H1 (cell line): ENCODE data around the gene SSH2. TPM values are rescaled to one million over a fixed set of nuclear protein-coding genes. Genes with fewer than 3 reads are reported as not detected.

Experiments used
- CTCF ChIA-PET: fragments of 300-600 bp; sonication (Branson Sonifier 250); formaldehyde crosslinking; loops from one replicate; lab custom pipeline; 2021; ENCODE audit not compliant: partially characterized antibody; lab: Charles Lee
- POLR2A ChIA-PET: fragments of 300-600 bp; sonication (Branson Sonifier 250); formaldehyde crosslinking; loops from one replicate; lab custom pipeline; 2021; ENCODE audit warnings: inconsistent platforms; ENCODE audit not compliant: partially characterized antibody; lab: Charles Lee
- DNase-seq, 2 experiments: peaks; one replicate each; pipeline versions ENCODE4 v3.0.0 to v3.0.0-alpha.2; 2010 to 2022; ENCODE audit warnings: low spot score in 2 of 2, low read depth in 1 of 2, mixed read lengths in 1 of 2
- FAIRE-seq: peaks from 2 replicates; lab custom pipeline; 2011; peaks lifted over from hg19 to GRCh38; lab: Jason Lieb, UNC
- H2AFZ ChIP-seq: 2 replicates; pipeline ENCODE4 v1.8.1; 2012; ENCODE audit warnings: low read length, inconsistent platforms
- H2AK5ac ChIP-seq: 2 replicates; pipeline ENCODE4 v1.6.1; 2013; ENCODE audit warnings: low read depth, low read length
- H2BK120ac ChIP-seq: replicated peaks from 2 replicates; pipeline ENCODE3; 2013; ENCODE audit warnings: low read depth, low read length, inconsistent platforms
- H2BK12ac ChIP-seq: 2 replicates; pipeline ENCODE4 v1.6.1; 2013; ENCODE audit warnings: low read depth, low read length
- H2BK15ac ChIP-seq: 2 replicates; pipeline ENCODE4 v1.6.1; 2013; ENCODE audit warnings: low read length
- H2BK20ac ChIP-seq: 2 replicates; pipeline ENCODE4 v1.6.1; 2013; ENCODE audit warnings: low read length
- H2BK5ac ChIP-seq: 2 replicates; pipeline ENCODE4 v1.6.1; 2013; ENCODE audit warnings: low read depth, low read length
- H3K14ac ChIP-seq: 2 replicates; pipeline ENCODE4 v1.6.1; 2013; ENCODE audit warnings: inconsistent platforms; ENCODE audit not compliant: insufficient read length
- H3K18ac ChIP-seq: 2 replicates; pipeline ENCODE4 v1.6.1; 2013; ENCODE audit warnings: low read length; ENCODE audit errors: extremely low read depth
- H3K23ac ChIP-seq: 2 replicates; pipeline ENCODE4 v1.6.1; 2013; ENCODE audit warnings: inconsistent platforms; ENCODE audit not compliant: insufficient read length
- H3K23me2 ChIP-seq: 2 replicates; pipeline ENCODE4 v1.6.1; 2013; ENCODE audit warnings: low read depth, low read length
- H3K27ac ChIP-seq: 2 replicates; pipeline ENCODE4 v1.6.1; 2011; ENCODE audit warnings: low read depth, low read length, inconsistent platforms
- H3K27me3 ChIP-seq, 4 experiments: replicated peaks in 1 of 4; 1 replicate in 1 of 4; 2 replicates in 3 of 4; pipeline versions ENCODE4 v1.6.1 to v1.8.1; 2011 to 2013; ENCODE audit warnings: low read length in 3 of 4, mild to moderate bottlenecking in 3 of 4, inconsistent platforms in 2 of 4, mixed read lengths in 2 of 4, moderate library complexity in 1 of 4; ENCODE audit not compliant: control insufficient read depth in 3 of 4, insufficient read depth in 3 of 4; ENCODE audit errors: extremely low read depth in 1 of 4
- H3K36me3 ChIP-seq, 4 experiments: 2 replicates each; pipeline versions ENCODE4 v1.6.1 to v1.8.1; 2011 to 2013; ENCODE audit warnings: mild to moderate bottlenecking in 4 of 4, low read length in 3 of 4, moderate library complexity in 2 of 4, control low read depth in 1 of 4, inconsistent platforms in 1 of 4; ENCODE audit not compliant: insufficient read depth in 4 of 4, control insufficient read depth in 2 of 4
- H3K4ac ChIP-seq: replicated peaks from 2 replicates; pipeline ENCODE3; 2013; ENCODE audit warnings: low read length, low read depth, mixed read lengths, inconsistent platforms; ENCODE audit not compliant: insufficient read length
- H3K4me1 ChIP-seq, 4 experiments: replicated peaks in 1 of 4; 1 replicate in 1 of 4; 2 replicates in 3 of 4; pipeline versions ENCODE4 v1.6.1 to v1.8.1; 2011 to 2013; ENCODE audit warnings: low read length in 3 of 4, inconsistent platforms in 2 of 4, mixed read lengths in 1 of 4; ENCODE audit not compliant: insufficient read depth in 4 of 4, control insufficient read depth in 3 of 4
- H3K4me2 ChIP-seq, 2 experiments: 2 replicates each; pipeline versions ENCODE4 v1.6.1 to v1.8.1; 2011 to 2013; ENCODE audit warnings: low read depth in 2 of 2, low read length in 2 of 2, control low read depth in 1 of 2, inconsistent platforms in 1 of 2, mild to moderate bottlenecking in 1 of 2; ENCODE audit not compliant: insufficient read depth in 1 of 2
- H3K4me3 ChIP-seq, 4 experiments: fragments of 200-600, 300-600 bp in 1 of 4; sonication (generic), shearing (Covaris generic), sonication (Bioruptor Twin) in 1 of 4; 2 replicates each; pipeline versions ENCODE4 v1.5.1 to v1.8.1; 2011 to 2016; ENCODE audit warnings: low read length in 4 of 4, low read depth in 3 of 4, control low read depth in 2 of 4, inconsistent platforms in 2 of 4, mild to moderate bottlenecking in 2 of 4, mixed read lengths in 1 of 4, moderate library complexity in 1 of 4; ENCODE audit not compliant: insufficient read depth in 2 of 4; ENCODE audit errors: extremely low read depth in 1 of 4
- H3K56ac ChIP-seq: replicated peaks from 2 replicates; pipeline ENCODE3; 2013; ENCODE audit warnings: low read depth, mild to moderate bottlenecking, mixed read lengths, low read length, inconsistent platforms; ENCODE audit not compliant: insufficient read length
- H3K79me1 ChIP-seq: 2 replicates; pipeline ENCODE4 v1.6.1; 2013; ENCODE audit warnings: low read depth, low read length, control low read depth
- H3K79me2 ChIP-seq, 2 experiments: 2 replicates each; pipeline versions ENCODE4 v1.6.1 to v1.8.1; 2012 to 2013; ENCODE audit warnings: low read length in 2 of 2, mild to moderate bottlenecking in 2 of 2, inconsistent platforms in 1 of 2; ENCODE audit not compliant: insufficient read depth in 2 of 2, control insufficient read depth in 1 of 2
- H3K9ac ChIP-seq, 4 experiments: replicated peaks in 1 of 4; 1 replicate in 1 of 4; 2 replicates in 3 of 4; pipeline versions ENCODE4 v1.6.1 to v1.8.1; 2011 to 2013; ENCODE audit warnings: low read depth in 3 of 4, low read length in 3 of 4, control low read depth in 2 of 4, mild to moderate bottlenecking in 2 of 4, moderate library complexity in 2 of 4, inconsistent platforms in 1 of 4; ENCODE audit errors: extremely low read depth in 1 of 4
- H3K9me3 ChIP-seq, 2 experiments: 2 replicates each; pipeline versions ENCODE4 v1.6.1 to v1.8.1; 2012 to 2013; ENCODE audit warnings: mild to moderate bottlenecking in 2 of 2, moderate library complexity in 2 of 2, control low read depth in 1 of 2, inconsistent platforms in 1 of 2, low read depth in 1 of 2, low read length in 1 of 2, mixed read lengths in 1 of 2; ENCODE audit not compliant: insufficient read depth in 2 of 2
- H4K20me1 ChIP-seq, 2 experiments: replicated peaks in 1 of 2; 2 replicates each; pipeline versions ENCODE3 to v1.8.1; 2011 to 2013; ENCODE audit warnings: inconsistent platforms in 2 of 2, low read length in 2 of 2, mild to moderate bottlenecking in 1 of 2; ENCODE audit not compliant: insufficient read depth in 2 of 2, control insufficient read depth in 1 of 2
- H4K5ac ChIP-seq: 2 replicates; pipeline ENCODE4 v1.6.1; 2013; ENCODE audit warnings: low read length, low read depth, mixed read lengths, inconsistent platforms; ENCODE audit not compliant: insufficient read length
- H4K8ac ChIP-seq: 2 replicates; pipeline ENCODE4 v1.8.0; 2013; ENCODE audit warnings: mild to moderate bottlenecking, moderate library complexity, low read length, inconsistent platforms; ENCODE audit not compliant: insufficient read depth; ENCODE audit errors: extremely low read depth
- H4K91ac ChIP-seq: replicated peaks from 2 replicates; pipeline ENCODE3; 2013; ENCODE audit warnings: low read length, mixed read lengths, inconsistent platforms; ENCODE audit not compliant: insufficient read length
- ATF2 ChIP-seq: IDR thresholded peaks from 2 replicates; pipeline ENCODE4 v1.6.1; 2012; ENCODE audit warnings: low read length, inconsistent platforms
- BRCA1 ChIP-seq: IDR thresholded peaks from 2 replicates; pipeline ENCODE4 v1.6.1; 2012; ENCODE audit warnings: low read depth, low read length, improper control_type of control experiment
- CTCF ChIP-seq, 3 experiments: IDR thresholded peaks; 1 replicate in 2 of 3; 2 replicates in 1 of 3; pipeline versions ENCODE4 v1.5.1 to v1.6.1; 2011; ENCODE audit warnings: low read length in 3 of 3, mild to moderate bottlenecking in 3 of 3, inconsistent platforms in 2 of 3, low read depth in 1 of 3, moderate library complexity in 1 of 3; ENCODE audit not compliant: insufficient read depth in 1 of 3; ENCODE audit errors: control extremely low read depth in 1 of 3
- GTF2F1 ChIP-seq: IDR thresholded peaks from 2 replicates; pipeline ENCODE4 v1.6.1; 2012; ENCODE audit warnings: low read depth, low read length, improper control_type of control experiment, borderline replicate concordance
- MAFK ChIP-seq: IDR thresholded peaks from 2 replicates; pipeline ENCODE4 v1.6.1; 2012; ENCODE audit warnings: low read depth, mild to moderate bottlenecking, improper control_type of control experiment, low read length
- NANOG ChIP-seq: IDR thresholded peaks from 2 replicates; pipeline ENCODE4 v1.6.1; 2011; ENCODE audit warnings: low read length, low read depth, mild to moderate bottlenecking, inconsistent platforms; ENCODE audit not compliant: insufficient read depth, poor library complexity, severe bottlenecking
- USF2 ChIP-seq: IDR thresholded peaks from 2 replicates; pipeline ENCODE4 v1.6.1; 2011; ENCODE audit warnings: low read length, improper control_type of control experiment
- WGBS, 2 experiments: shearing (Covaris generic) in 1 of 2; methylation state at CpG; one replicate each; pipeline versions ENCODE4 v1.1.6 to v1.1.7; 2013 to 2015; ENCODE audit warnings: low lambda C conversion rate in 2 of 2, mixed read lengths in 2 of 2, inconsistent platforms in 1 of 2, low coverage in 1 of 2, missing lambda C conversion rate in 1 of 2; ENCODE audit not compliant: insufficient replicate concordance in 2 of 2, insufficient coverage in 1 of 2, insufficient read length in 1 of 2; ENCODE audit errors: extremely low coverage in 1 of 2, missing lambda C conversion rate in 1 of 2; 5-methylcytosine and 5-hydroxymethylcytosine counted together
- polyA plus RNA-seq, 7 experiments: library from polyadenylated mRNA; depleted of rRNA in 3 of 7; stranded (reverse) in 5 of 7; unstranded in 2 of 7; fragments of >200 nt in 5 of 7; fragments of 200-250 nt in 2 of 7; gene quantifications; 1 replicate in 5 of 7; 2 replicates in 1 of 7; 4 replicates in 1 of 7; pipeline versions ENCODE4 v1.2.1 to v1.2.3, GENCODE V29; 2011 to 2013; ENCODE audit warnings: missing spikeins in 2 of 7, mixed read lengths in 2 of 7
- total RNA-seq: library from RNA; stranded (reverse); fragmentation: NEBNext Ultra II Directional; extraction: Animal tissue kit (Norgen Biotek cat#: 25700); gene quantifications from 2 replicates; pipeline ENCODE4 v1.2.1, GENCODE V29; 2021

The SSH2 gene
- total and polyA plus RNA-seq, 2 of the 8 experiments (the other 6 are each of a cell fraction or from before 2014, with no cell fraction given), result 5.2 to 15.9 TPM

GRCh38 chr17:29596811-29597210 lies 333.2 kb downstream of the SSH2 start:
- H3K23ac ChIP-seq, result peak overlapping the region; percentile 72
- peak overlapping the region; percentile 93 for H2BK5ac ChIP-seq
- H3K36me3 ChIP-seq, result no peaks in the 10 kb centered on the region
- H3K79me1 ChIP-seq, result peaks cover 9% of the 10 kb centered on the region
- CTCF ChIA-PET, result interaction anchor here (0.6 to 8.1 kb wide), 11 partner anchors 12 to 334 kb away, joined by 3 to 74 read pairs (median 4); no protein-coding TSS in a partner anchor
- H3K9me3 ChIP-seq, result no peaks in the 10 kb centered on the region
- peak overlapping the region; percentile 98; the same call in 1 of the 2 replicates for H2BK12ac ChIP-seq
- peak; percentile 45 for FAIRE-seq
- peak in 1 of 2 experiments; percentile 61 for DNase-seq
- peak overlapping the region; percentile 57 to 75 for H3K4me2 ChIP-seq
- H3K27me3 ChIP-seq, result no peaks in the 10 kb centered on the region
- H3K14ac ChIP-seq, result peak overlapping the region; percentile 0
- POLR2A ChIA-PET, result interaction anchor here (0.6 to 1.3 kb wide), 5 partner anchors 8 to 121 kb away, joined by 3 read pairs; partner anchors contain the start of gene GIT1
- no peak overlapping the region for H4K8ac ChIP-seq
- peaks cover 0 to 20% of the 10 kb centered on the region in 2 experiments for H4K20me1 ChIP-seq
- H2AFZ ChIP-seq, result no peak overlapping the region
- H3K79me2 ChIP-seq, result peaks cover 0 to 45% of the 10 kb centered on the region in 2 experiments; a peak in 2 of 4 replicates
- peak overlapping the region; percentile 91 for H3K4ac ChIP-seq
- peak overlapping the region in 1 of 4 experiments; percentile 20; a peak in 1 of 8 replicates for H3K4me3 ChIP-seq
- H4K5ac ChIP-seq, result peak overlapping the region; percentile 48
- peaks cover 10 to 48% (median 32%) of the 10 kb centered on the region in 4 experiments for H3K4me1 ChIP-seq
- H2BK15ac ChIP-seq, result peak overlapping the region; percentile 98
- no peak overlapping the region for H3K56ac ChIP-seq
- H3K23me2 ChIP-seq, result peaks cover 15% of the 10 kb centered on the region
- H2BK20ac ChIP-seq, result peak overlapping the region; percentile 88
- H3K27ac ChIP-seq, result no peak overlapping the region
- peak overlapping the region; percentile 97 for H3K18ac ChIP-seq
- H2AK5ac ChIP-seq, result peak overlapping the region; percentile 85
- H3K9ac ChIP-seq, result no peak overlapping the region; a peak in 1 of 7 replicates
- H2BK120ac ChIP-seq, result peak overlapping the region; percentile 34
- TF ChIP-seq NANOG, result no peak
- TF ChIP-seq ATF2, result no peak
- no peak for TF ChIP-seq CTCF (IDR thresholded peaks at IDR 0.05; ENCODE audit: control extremely low read depth in 1 of 3, insufficient read depth in 1 of 3, low read depth in 1 of 3, low read length in 3 of 3)
- TF ChIP-seq GTF2F1, result no peak
- no peak for TF ChIP-seq BRCA1
- TF ChIP-seq USF2, result no peak
- TF ChIP-seq MAFK, result no peak
- peak overlapping the region; percentile 93 for H4K91ac ChIP-seq
- 57% methylated on average over 6 of the region's 9 CpGs; no CpG with 5 or more reads in 1 of the 2 experiments for WGBS, 2 experiments
